Urinary bladder (tissue), 4 donors: ENCODE results near the gene ZNF581. TPM values are rescaled to one million over a fixed set of nuclear protein-coding genes. Genes with fewer than 3 reads are reported as not detected.

ENCODE experiments used
- DNase-seq: peaks from one replicate; pipeline ENCODE4 v3.0.0-alpha.2; 2015; ENCODE audit errors: extremely low spot score
- H3K27ac ChIP-seq: one replicate; pipeline ENCODE4 v1.5.1; 2013; ENCODE audit warnings: low read depth, mild to moderate bottlenecking, moderate library complexity
- H3K36me3 ChIP-seq: one replicate; pipeline ENCODE4 v1.6.1; 2013; ENCODE audit warnings: mild to moderate bottlenecking, moderate library complexity; ENCODE audit not compliant: insufficient read depth
- H3K4me1 ChIP-seq: one replicate; pipeline ENCODE4 v1.6.1; 2013; ENCODE audit warnings: mild to moderate bottlenecking, moderate library complexity; ENCODE audit not compliant: insufficient read depth
- H3K4me3 ChIP-seq: one replicate; pipeline ENCODE4 v1.5.1; 2013; ENCODE audit warnings: low read depth, low read length
- WGBS: extraction: QIAGEN DNeasy Blood & Tissue Kit; methylation state at CpG from one replicate; pipeline ENCODE4 v1.1.7; 2013; 5-methylcytosine and 5-hydroxymethylcytosine counted together
- polyA plus RNA-seq: library from polyadenylated mRNA; stranded (reverse); fragments of 200-250 nt; gene quantifications from one replicate; pipeline ENCODE4 v1.2.3, GENCODE V29; 2013
- total RNA-seq: library from RNA; depleted of rRNA; stranded (reverse); fragments of >200 nt; gene quantifications from one replicate; pipeline ENCODE4 v1.2.3, GENCODE V29; 2014
- donor health status: healthy with polysubstance abuse.
- donor health status: healthy.

Gene ZNF581
- total and polyA plus RNA-seq, 2 donors: 6.5 to 21.8 TPM

DNA sequence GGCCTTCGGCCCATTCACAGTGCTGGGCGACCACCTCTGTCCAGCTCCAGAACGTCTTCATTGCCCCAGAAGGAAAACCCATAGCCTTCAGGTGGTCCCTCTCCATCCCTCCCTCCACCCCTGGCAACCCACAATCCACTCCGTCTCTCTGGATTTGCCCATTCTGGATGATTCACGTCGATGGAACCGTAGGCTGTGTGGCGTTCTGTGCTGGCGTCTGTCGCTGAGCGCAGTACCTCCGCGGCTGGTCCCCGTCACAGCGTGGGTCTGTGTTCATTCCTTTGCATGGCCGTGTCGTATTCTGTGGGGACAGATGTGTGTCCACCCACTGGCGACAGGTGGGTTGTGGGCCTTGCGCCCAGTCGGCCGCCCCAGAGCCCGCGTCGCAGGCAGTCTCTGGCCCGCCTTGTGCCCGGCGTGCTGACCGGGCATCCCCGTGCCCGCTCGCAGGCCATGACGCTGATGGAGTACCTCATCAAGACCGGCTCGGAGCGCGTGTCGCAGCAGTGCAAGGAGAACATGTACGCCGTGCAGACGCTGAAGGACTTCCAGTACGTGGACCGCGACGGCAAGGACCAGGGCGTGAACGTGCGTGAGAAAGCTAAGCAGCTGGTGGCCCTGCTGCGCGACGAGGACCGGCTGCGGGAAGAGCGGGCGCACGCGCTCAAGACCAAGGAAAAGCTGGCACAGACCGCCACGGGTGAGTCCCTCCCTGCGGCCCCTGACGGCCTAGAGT, 41.7 kb downstream of the ZNF581 start:
- Histone ChIP-seq H3K36me3 (peaks cover 3% of the 10 kb centered on the region), H3K27ac (no peak overlapping the region), H3K4me3 (no peak overlapping the region), H3K4me1 (no peaks in the 10 kb centered on the region)
- 96% methylated on average over 60 of the region's 60 CpGs for WGBS
- no peak for DNase-seq

DNA sequence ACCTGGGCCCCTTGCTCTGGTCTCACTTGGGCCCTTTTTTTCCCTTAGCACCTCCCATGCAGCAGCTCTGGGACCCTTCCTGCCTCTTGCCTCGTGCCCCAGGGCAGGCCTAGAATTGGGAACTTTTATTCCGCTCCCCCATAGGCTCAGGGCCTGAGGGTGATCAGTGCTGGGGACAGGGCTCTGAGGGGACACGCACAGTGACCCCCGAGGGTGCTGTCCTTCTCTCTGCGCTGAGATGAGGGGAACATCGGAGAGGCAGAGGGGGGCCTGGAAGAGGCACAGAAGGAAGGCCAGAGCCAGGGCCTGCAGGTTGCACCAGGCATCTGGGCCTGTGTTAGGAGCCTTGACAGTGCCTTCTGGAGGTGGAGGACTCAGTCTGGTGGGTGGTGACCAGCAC, 42.3 kb downstream of the ZNF581 start:
- WGBS: 96% methylated on average over 6 of the region's 6 CpGs
- no peak for DNase-seq
- no peak overlapping the region for H3K4me3 ChIP-seq
- no peaks in the 10 kb centered on the region for H3K4me1 ChIP-seq
- H3K36me3 ChIP-seq: peaks cover 6% of the 10 kb centered on the region
- no peak overlapping the region for H3K27ac ChIP-seq

DNA sequence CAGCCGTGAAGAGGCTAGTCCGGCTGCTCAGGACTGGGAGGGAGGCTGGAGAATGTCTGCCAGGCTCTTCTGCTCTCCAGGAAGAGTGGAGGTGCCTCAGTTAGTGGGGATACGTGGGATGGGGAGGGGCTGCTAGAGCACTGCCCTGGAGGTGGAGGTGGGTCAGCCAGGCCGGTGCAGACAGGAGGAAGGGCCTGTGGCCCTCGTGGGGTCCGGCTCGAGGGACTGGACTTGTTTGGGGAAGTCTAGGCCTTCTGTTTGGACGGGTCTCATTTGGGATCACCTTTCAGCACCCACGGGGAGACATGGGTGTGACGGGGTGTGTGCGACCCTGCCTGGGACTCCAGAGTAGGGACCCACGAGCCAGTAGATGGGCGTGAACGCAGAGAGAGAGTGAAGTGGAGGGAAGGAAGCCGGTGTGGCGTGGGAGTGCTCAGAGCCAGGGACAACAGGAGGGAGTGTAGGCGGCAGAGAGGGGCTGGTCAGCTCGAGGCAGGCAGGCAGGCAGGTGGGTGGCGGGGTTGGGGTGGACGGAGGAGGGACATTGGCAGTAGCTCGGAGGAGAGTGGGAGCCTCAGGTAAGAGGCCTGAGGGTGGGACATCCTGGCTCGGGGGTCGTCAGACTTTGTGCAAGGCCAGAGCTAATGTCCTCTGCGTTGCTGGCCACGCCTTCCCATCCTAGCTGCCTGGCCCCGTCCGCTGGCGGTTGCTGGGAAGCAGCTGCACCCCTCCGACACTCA, 43.0 kb downstream of the ZNF581 start:
- WGBS: 90% methylated on average over 29 of the region's 29 CpGs
- Histone ChIP-seq H3K36me3 (peaks cover 6% of the 10 kb centered on the region), H3K4me1 (no peaks in the 10 kb centered on the region), H3K4me3 (no peak overlapping the region), H3K27ac (no peak overlapping the region)
- DNase-seq: no peak

DNA sequence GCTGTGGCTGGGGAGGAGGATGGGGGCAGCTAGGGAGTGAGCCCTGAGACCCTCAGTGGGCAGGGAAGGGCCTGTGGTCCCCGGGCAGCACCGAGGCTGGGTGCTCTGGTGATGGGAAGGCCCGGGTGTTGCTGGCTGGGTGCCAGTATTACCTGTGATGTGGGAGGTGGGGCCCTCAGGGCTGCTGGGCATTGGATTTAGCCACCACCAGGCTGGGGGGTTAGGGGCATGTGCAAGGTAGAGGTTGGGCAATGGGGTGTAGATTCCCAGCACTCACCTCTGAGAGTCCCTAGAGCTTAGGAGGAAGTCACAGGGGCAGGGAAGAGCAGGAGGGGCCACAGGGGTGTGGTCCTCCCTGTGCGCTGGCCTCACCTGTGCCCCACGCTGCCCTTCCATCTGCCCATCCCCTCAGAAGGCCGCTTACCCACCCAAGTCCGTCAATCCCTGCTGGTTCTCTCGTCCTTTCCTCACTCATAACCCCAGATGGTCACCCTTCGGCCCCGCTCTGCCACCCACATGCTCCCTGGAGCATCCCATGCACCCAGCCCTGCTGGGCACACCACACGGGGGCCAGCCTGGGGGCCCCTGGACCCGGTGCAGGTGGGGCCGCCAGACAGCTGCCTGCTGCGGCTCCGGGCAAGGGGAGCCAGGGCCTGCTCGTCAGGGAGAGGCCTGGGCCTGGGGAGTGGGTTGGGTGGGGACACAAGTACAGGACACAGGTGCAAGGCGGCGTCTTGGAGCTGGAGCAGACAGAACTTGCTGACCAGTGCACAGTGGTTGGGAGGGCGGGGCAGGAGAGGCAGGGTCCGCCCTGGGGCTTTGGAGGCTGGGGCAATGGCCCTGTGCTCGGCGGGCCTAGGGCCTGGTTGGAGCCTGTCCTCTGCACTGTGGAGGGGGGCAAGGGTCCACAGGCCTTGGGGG, 44.1 kb downstream of the ZNF581 start:
- Histone ChIP-seq H3K36me3 (peaks cover 6% of the 10 kb centered on the region), H3K27ac (no peak overlapping the region), H3K4me3 (no peak overlapping the region), H3K4me1 (no peaks in the 10 kb centered on the region)
- 92% methylated on average over 22 of the region's 22 CpGs for WGBS
- no peak for DNase-seq

DNA sequence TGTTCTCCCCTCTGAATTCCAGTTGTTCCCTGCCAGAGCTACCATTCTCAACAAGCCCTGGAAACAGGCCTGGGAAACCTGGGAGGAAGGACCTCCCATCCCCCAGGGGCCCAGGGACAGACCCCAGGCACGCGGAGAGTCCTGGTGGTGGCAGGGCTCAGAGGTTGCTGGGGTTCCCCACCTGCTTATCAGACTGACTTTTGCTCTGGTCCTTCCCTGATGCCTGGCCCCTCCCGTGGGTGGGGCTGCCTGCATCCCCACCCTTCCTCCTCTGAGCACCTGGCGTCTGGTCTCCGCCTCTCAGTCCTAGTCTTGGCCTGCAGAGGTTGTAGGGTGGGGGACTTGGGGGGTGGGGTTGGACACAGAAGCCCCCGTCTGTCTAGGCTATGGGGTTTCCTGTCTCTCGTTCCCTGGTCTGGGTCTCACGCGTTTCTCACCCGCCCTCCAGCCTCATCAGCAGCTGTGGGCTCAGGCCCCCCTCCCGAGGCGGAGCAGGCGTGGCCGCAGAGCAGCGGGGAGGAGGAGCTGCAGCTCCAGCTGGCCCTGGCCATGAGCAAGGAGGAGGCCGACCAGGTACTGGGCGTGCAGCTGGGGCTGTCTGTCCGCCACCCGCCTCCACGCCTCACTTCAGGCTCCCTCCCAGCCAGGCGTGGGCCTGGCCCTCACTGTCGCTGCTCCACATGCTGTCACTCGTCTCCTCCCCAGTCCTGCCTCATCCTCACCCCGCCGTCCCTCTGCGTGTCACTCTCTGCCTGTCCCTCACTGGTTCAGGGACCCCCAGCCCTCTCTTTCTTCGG, 45.2 kb downstream of the ZNF581 start:
- Histone ChIP-seq H3K36me3 (peaks cover 6% of the 10 kb centered on the region), H3K27ac (no peak overlapping the region), H3K4me3 (no peak overlapping the region), H3K4me1 (no peaks in the 10 kb centered on the region)
- WGBS: 60% methylated on average over 27 of the region's 27 CpGs
- no peak for DNase-seq

DNA sequence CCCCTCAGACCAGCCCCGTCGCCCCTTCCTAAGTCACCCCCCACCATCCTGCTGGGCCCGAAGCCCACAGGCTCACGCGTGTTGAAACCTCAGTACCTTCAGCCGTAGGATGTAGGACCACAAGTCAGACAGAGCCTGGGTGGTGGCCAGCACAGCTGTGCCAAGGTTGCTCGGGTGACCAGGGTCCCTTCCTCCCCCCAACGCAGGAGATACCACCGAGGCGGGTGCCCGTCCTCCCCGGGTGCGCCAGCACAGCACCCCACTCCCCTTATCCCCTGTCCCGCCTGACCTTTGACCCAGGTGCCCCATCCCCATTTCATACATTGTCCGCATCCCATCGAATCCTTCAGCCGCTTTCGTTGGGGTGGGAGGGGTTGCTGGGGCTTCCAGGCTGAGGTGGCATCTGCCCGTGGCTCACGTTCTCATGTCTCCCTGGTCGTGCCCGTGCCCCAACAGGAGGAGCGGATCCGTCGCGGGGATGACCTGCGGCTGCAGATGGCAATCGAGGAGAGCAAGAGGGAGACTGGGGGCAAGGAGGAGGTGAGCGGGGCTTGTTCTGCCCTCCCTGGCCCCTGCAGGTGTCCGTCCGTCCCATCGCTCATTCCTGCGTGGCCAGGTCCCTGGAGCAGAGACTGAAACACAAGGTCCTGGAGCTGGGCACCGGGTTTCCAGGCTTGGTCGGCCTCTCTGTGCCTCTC, 46.1 kb downstream of the ZNF581 start:
- peaks cover 7% of the 10 kb centered on the region for H3K36me3 ChIP-seq
- WGBS: 92% methylated on average over 35 of the region's 35 CpGs
- DNase-seq: no peak

DNA sequence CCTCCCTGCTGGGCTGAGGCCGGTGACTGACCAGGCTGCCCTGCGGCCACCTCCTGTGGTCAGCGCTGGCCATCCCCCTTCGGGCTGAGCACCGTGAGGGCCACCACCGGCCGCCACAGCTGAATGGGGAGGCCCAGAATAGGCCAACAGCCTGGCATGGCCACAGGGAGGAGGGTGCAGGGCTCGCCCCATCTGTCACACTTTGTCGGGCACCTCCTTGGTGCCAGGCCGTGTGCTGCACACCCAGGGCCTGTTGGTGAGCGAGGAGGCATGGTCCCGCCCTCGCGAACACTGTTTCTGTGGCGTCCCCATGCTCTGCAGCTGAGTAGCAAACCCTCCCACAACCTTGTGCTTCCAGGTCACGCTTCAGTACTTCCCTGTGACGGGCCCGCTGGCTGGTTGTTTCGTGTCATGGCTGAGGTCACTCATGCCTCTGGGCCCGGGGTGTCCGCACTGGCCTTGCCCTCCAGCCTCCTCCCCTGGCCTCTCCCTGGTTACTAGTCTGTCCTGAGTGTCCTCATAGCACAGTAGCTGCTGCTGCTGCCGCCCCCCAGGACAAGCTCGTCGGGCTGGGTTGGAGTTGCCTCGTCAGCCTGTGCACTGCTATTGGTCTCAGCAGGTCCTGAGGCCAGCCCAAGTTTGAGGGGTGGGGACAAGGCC, 46.8 kb downstream of the ZNF581 start:
- Histone ChIP-seq H3K36me3 (peaks cover 9% of the 10 kb centered on the region), H3K4me1 (no peaks in the 10 kb centered on the region), H3K4me3 (no peak overlapping the region), H3K27ac (no peak overlapping the region)
- WGBS: 94% methylated on average over 25 of the region's 25 CpGs
- no peak for DNase-seq

More for the DNA sequence above, 46.1 kb downstream of the ZNF581 start:
- H3K4me1 ChIP-seq: no peaks in the 10 kb centered on the region
- no peak overlapping the region for H3K4me3 ChIP-seq
- no peak overlapping the region for H3K27ac ChIP-seq

DNA sequence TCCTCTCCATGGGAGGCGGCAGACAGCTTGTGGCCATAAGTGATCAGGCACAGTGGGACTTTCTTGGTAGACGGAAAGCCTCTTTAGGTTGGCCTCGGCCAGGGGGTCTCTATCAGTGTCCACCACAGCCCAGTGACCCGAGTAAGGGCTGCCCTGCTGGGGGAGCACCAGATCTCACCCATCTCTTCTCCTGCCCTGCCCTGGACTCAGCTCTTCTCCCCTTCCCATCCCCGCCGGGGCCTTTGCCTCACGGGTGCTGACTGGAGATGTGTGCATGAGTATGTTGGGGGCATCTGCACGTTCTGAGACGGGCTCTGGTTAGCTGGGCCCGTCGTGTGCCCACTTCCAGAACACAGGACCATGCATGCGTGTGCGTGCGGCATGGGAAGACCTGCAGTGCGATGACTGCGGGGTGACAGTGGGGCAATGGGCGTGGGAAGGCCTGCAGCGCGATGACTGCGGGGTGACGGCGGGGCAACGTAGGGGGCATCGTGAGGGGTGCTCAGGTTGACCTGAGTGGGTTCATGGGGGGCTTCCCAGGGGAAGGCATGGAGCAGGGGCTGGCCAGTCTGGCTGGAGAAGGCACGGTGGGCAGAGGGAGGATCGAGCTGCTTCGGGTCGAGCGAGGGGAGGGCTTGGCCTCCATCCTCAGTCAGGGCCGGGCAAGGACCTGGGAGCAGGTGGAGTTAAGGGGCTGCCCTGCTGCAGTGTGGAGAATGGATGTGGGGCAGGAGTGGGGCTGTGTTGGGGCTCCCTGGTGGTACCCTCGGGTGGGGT, 47.5 kb downstream of the ZNF581 start:
- no peak overlapping the region for H3K4me3 ChIP-seq
- WGBS: 91% methylated on average over 31 of the region's 31 CpGs
- peaks cover 9% of the 10 kb centered on the region for H3K36me3 ChIP-seq
- H3K4me1 ChIP-seq: no peaks in the 10 kb centered on the region
- no peak overlapping the region for H3K27ac ChIP-seq
- no peak for DNase-seq

DNA sequence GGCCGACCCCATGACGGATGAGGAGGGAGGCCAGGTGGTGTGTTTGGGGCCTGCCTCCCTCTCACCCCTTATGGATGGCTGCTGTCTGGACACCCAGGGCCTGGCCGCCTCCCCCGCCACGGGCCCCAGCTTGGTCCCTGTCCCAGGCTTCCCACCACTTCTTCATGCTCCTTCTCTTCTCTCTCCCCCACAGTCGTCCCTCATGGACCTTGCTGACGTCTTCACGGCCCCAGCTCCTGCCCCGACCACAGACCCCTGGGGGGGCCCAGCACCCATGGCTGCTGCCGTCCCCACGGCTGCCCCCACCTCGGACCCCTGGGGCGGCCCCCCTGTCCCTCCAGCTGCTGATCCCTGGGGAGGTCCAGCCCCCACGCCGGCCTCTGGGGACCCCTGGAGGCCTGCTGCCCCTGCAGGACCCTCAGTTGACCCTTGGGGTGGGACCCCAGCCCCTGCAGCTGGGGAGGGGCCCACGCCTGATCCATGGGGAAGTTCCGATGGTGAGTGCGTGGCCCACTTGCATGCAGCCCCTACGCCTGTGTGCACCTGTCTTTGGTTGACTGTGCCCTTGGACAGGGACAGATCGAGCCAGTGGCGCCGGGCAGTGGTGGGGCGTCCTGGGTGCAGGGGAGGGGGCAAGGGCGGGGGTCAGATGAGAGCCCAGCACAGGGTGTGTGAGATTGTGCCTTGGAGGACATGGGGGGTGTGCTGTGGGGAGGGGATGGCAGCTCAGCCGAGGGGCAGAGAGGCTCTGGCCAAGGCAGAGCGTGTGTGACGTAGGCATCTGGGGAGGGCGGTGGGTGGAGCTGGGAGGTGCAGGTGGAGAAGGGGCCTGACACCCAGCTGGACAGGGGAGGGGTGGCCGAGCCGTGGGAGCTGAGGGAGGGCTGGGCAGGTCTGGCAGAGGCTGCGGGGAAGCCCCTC, 48.4 kb downstream of the ZNF581 start:
- DNase-seq: no peak
- peaks cover 9% of the 10 kb centered on the region for H3K36me3 ChIP-seq
- 93% methylated on average over 31 of the region's 31 CpGs for WGBS

DNA sequence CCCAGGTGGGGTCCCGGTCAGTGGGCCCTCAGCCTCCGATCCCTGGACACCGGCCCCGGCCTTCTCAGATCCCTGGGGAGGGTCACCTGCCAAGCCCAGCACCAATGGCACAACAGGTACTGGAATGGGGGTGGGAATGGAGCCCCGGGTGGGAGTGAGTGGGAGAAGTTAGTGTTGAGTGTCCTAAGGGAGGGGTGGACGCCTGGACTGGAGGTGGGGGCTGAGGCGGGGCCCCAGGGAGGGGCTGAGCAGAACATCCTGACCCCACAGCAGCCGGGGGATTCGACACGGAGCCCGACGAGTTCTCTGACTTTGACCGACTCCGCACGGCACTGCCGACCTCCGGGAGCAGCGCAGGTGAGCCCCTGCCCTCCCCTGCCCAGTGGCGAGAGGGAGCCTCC, 49.2 kb downstream of the ZNF581 start:
- WGBS: 89% methylated on average over 19 of the region's 19 CpGs
- Histone ChIP-seq H3K36me3 (peaks cover 9% of the 10 kb centered on the region), H3K4me3 (no peak overlapping the region), H3K4me1 (no peaks in the 10 kb centered on the region), H3K27ac (no peak overlapping the region)
- no peak for DNase-seq

More for the DNA sequence above, 48.4 kb downstream of the ZNF581 start:
- no peaks in the 10 kb centered on the region for H3K4me1 ChIP-seq
- H3K4me3 ChIP-seq: no peak overlapping the region
- H3K27ac ChIP-seq: no peak overlapping the region
